Nephron progenitor cell (in vitro differentiated cells): ENCODE results near the gene MAN1B1.

ENCODE experiments used
- DNase-seq: peaks from one replicate; pipeline ENCODE4 v3.0.0; 2021
- H3K27ac Mint-ChIP-seq: 2 replicates; pipeline ENCODE4 v1.8.0; 2021; ENCODE audit warnings: mild to moderate bottlenecking, moderate library complexity, mixed read lengths
- H3K27me3 Mint-ChIP-seq: 2 replicates; pipeline ENCODE4 v1.8.0; 2021; ENCODE audit warnings: mild to moderate bottlenecking, low read depth, mixed read lengths; ENCODE audit not compliant: poor library complexity
- H3K36me3 Mint-ChIP-seq: 2 replicates; pipeline ENCODE4 v1.8.0; 2021; ENCODE audit warnings: low read depth, mixed read lengths
- H3K4me1 Mint-ChIP-seq: 2 replicates; pipeline ENCODE4 v1.8.0; 2021; ENCODE audit warnings: mixed read lengths
- H3K4me3 Mint-ChIP-seq: 2 replicates; pipeline ENCODE4 v1.8.0; 2021; ENCODE audit warnings: mild to moderate bottlenecking, moderate library complexity, mixed read lengths
- H3K9me3 Mint-ChIP-seq: 2 replicates; pipeline ENCODE4 v1.8.0; 2021; ENCODE audit warnings: mild to moderate bottlenecking, moderate library complexity, mixed read lengths
- CTCF ChIP-seq: fragments of 200-600 bp; sonication (generic); IDR thresholded peaks from 2 replicates; pipeline ENCODE4 v1.5.0; 2021; ENCODE audit warnings: antibody characterized with exemption

Gene MAN1B1

GRCh38 chr9:137147793-137148160 is 61.0 kb downstream of the MAN1B1 start:
- DNase-seq, result no peak
- Mint-ChIP-seq H3K4me3 (no peak overlapping the region), H3K27me3 (peaks cover 63% of the 10 kb centered on the region), H3K4me1 (no peaks in the 10 kb centered on the region), H3K9me3 (peaks cover 18% of the 10 kb centered on the region), H3K27ac (no peak overlapping the region), H3K36me3 (no peaks in the 10 kb centered on the region)
- no peak for TF ChIP-seq CTCF

DNA sequence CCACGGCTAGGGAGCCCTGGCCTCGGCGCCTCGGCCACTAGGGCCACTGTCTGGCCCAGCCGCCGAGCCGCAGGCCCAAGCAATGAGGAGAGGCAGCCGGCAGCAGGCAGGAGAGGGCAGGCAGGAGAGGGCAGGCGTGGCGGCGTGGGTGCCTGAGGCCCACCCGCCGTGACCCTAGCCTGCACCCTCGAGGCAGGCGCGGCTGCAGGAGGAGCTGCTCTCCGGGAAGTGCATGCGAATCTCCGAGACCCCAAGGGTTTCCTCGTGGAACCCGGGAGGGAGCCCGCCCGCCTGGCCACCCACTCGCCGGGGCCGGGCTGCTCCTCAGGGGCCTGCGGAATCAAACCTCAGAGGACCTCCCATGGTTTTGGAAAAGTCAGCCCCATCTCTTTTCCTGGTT is 61.5 kb downstream of the MAN1B1 start:
- H3K9me3 Mint-ChIP-seq, result peaks cover 18% of the 10 kb centered on the region
- H3K27ac Mint-ChIP-seq, result no peak overlapping the region
- H3K4me3 Mint-ChIP-seq, result no peak overlapping the region
- no peaks in the 10 kb centered on the region for H3K36me3 Mint-ChIP-seq
- peaks cover 58% of the 10 kb centered on the region for H3K27me3 Mint-ChIP-seq
- no peak for DNase-seq
- no peak for TF ChIP-seq CTCF
- no peaks in the 10 kb centered on the region for H3K4me1 Mint-ChIP-seq

DNA sequence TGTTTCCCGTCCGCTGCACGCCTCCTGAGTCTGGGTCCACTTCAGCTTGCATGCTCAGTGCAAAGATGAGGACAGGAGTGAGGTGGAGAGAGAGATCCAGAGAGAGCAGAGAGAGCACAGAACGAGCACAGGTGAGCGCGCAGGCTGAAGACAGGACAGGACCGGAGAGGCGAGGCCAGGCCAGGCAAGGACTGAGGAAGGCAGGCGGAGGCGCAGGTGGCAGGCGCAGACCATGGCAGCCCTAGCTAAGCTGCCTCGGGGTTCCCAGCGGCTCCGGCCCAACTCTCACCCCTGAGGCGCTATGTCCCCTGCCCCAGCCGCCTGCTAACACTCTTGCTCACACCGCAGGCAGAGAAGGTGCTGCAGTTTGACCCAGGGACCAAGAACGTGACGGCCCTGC is 61.9 kb downstream of the MAN1B1 start:
- Mint-ChIP-seq H3K27me3 (peaks cover 54% of the 10 kb centered on the region), H3K9me3 (peaks cover 18% of the 10 kb centered on the region), H3K27ac (no peak overlapping the region), H3K4me1 (no peaks in the 10 kb centered on the region), H3K36me3 (no peaks in the 10 kb centered on the region), H3K4me3 (no peak overlapping the region)
- no peak for TF ChIP-seq CTCF
- DNase-seq, result no peak

- TF ChIP-seq CTCF, result no peak
- Mint-ChIP-seq H3K36me3 (no peaks in the 10 kb centered on the region), H3K27me3 (peaks cover 48% of the 10 kb centered on the region), H3K4me1 (no peaks in the 10 kb centered on the region), H3K4me3 (no peak overlapping the region), H3K27ac (no peak overlapping the region), H3K9me3 (peaks cover 18% of the 10 kb centered on the region)
- DNase-seq, result no peak
Observed at GRCh38 chr9:137149363-137149762, 62.6 kb downstream of the MAN1B1 start.

DNA sequence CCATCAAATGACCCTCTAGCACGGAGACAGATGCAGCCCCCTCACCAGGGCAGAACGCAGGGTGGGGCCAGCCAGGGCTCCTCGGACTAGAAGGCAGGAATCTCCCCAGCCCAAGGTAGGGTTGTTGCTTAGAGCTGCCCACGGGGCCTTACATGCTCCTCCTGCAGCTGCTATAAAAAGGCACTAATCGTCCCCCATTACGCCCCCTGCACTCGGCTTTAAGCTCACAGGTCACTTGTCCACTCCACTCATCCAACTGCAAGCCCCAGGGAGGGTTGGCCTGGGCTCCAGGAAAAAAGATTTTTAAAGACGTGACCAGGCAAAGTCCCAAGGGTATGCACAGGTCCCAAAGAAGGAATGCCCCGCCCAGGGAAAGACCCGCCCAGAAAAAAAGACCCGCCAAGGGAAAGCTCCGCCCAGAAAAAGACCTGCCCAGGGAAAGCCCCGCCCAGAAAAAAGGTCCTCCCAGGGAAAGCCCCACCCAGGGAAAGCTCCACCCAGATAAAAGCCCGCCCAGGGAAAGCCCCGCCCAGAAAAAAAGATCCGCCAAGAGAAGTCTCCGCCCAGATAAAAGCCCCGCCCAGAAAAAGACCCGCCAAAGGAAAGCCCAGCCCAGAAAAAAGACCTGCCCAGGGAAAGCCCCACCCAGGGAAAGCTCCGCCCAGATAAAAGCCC is 63.3 kb downstream of the MAN1B1 start:
- H3K27ac Mint-ChIP-seq, result no peak overlapping the region
- DNase-seq, result no peak
- no peak overlapping the region for H3K4me3 Mint-ChIP-seq
- no peak for TF ChIP-seq CTCF
- H3K9me3 Mint-ChIP-seq, result peaks cover 18% of the 10 kb centered on the region
- H3K27me3 Mint-ChIP-seq, result peaks cover 52% of the 10 kb centered on the region
- no peaks in the 10 kb centered on the region for H3K4me1 Mint-ChIP-seq
- H3K36me3 Mint-ChIP-seq, result no peaks in the 10 kb centered on the region
